Parathyroid adenoma (tissue), 2 donors: ENCODE measurements around the gene CNGA1.

ENCODE experiments used
- H2AFZ ChIP-seq: fragments of 300-600 bp; sonication (generic); one replicate; pipeline ENCODE4 v1.7.0; 2017; ENCODE audit warnings: antibody characterized with exemption, mild to moderate bottlenecking
- H3K27ac ChIP-seq: fragments of 300-600 bp; sonication (generic); one replicate; pipeline ENCODE4 v1.7.0; 2017
- H3K27me3 ChIP-seq: fragments of 300-600 bp; sonication (generic); one replicate; pipeline ENCODE4 v1.7.0; 2017; ENCODE audit warnings: low read length; ENCODE audit not compliant: control insufficient read depth, insufficient read depth
- H3K36me3 ChIP-seq: fragments of 300-600 bp; sonication (generic); one replicate; pipeline ENCODE4 v1.7.0; 2017; ENCODE audit warnings: low read length; ENCODE audit not compliant: control insufficient read depth, insufficient read depth
- H3K4me1 ChIP-seq: fragments of 300-600 bp; sonication (generic); one replicate; pipeline ENCODE4 v1.7.0; 2017; ENCODE audit warnings: control low read depth
- H3K4me2 ChIP-seq: fragments of 300-600 bp; sonication (generic); one replicate; pipeline ENCODE4 v1.7.0; 2017; ENCODE audit warnings: low read length
- H3K4me3 ChIP-seq: fragments of 300-600 bp; sonication (generic); one replicate; pipeline ENCODE4 v1.7.0; 2017; ENCODE audit warnings: low read depth, low read length
- H3K79me2 ChIP-seq: fragments of 300-600 bp; sonication (generic); one replicate; pipeline ENCODE4 v1.7.0; 2017; ENCODE audit warnings: control low read depth
- H3K9ac ChIP-seq: fragments of 300-600 bp; sonication (generic); one replicate; pipeline ENCODE4 v1.7.0; 2017; ENCODE audit warnings: mild to moderate bottlenecking
- H3K9me3 ChIP-seq: fragments of 300-600 bp; sonication (generic); one replicate; pipeline ENCODE4 v1.7.0; 2017; ENCODE audit warnings: low read length; ENCODE audit not compliant: control insufficient read depth
- CTCF ChIP-seq: fragments of 300-600 bp; sonication (generic); IDR thresholded peaks from one replicate; pipeline ENCODE4 v1.7.0; 2017; ENCODE audit warnings: antibody characterized with exemption, mild to moderate bottlenecking
- donor health status: primary hyperparathyroidism.

CNGA1 gene

DNA sequence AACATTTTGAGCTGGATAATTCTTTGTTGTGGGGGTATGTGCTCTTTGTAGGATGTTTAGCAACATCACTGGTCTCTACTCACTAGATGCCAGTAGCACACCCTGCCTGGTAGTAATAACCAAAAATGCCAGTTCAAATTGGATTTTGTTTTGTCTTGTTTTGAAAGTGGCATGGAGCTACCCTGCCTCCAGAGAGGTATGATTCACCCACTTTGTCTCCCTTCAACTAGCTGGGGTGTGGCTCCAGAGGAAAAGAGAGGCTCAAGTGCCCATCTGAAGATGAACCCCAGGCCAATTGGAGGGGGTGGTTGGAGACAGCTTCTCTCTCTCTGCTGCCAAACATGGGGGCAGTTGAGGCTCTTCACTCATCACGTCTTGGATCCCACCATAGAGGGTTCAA, 34.6 kb upstream of the CNGA1 start:
- Histone ChIP-seq H3K36me3 (no peaks in the 10 kb centered on the region), H2AFZ (no peak overlapping the region), H3K9ac (no peak overlapping the region), H3K79me2 (no peaks in the 10 kb centered on the region), H3K27ac (no peak overlapping the region), H3K4me3 (no peak overlapping the region), H3K27me3 (no peaks in the 10 kb centered on the region), H3K9me3 (no peaks in the 10 kb centered on the region), H3K4me1 (no peaks in the 10 kb centered on the region), H3K4me2 (no peak overlapping the region)
- TF ChIP-seq CTCF: no peak

DNA sequence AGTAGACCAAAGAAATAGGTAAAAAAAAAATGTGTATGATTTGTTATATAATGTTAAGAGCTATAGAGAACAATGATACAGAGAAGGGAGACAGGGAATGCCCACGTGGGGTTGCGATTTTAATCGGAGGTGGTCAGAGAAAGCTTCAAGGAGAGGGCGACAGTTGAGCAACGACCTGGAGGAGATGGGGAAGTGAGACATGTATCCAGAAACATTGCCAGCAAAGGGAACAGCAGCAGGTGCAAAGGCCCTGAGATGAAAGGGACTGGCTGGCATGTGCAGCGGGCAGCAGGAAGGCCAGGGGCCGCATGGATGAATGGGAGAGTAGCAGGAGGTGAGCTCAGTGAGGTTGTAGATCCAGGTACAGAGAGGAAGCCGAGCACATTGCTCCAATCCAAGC, 33.0 kb upstream of the CNGA1 start:
- Histone ChIP-seq H2AFZ (no peak overlapping the region), H3K9ac (no peak overlapping the region), H3K4me1 (no peaks in the 10 kb centered on the region), H3K9me3 (no peaks in the 10 kb centered on the region), H3K27ac (no peak overlapping the region), H3K27me3 (no peaks in the 10 kb centered on the region), H3K36me3 (no peaks in the 10 kb centered on the region), H3K79me2 (no peaks in the 10 kb centered on the region), H3K4me3 (no peak overlapping the region), H3K4me2 (no peak overlapping the region)
- no peak for TF ChIP-seq CTCF

DNA sequence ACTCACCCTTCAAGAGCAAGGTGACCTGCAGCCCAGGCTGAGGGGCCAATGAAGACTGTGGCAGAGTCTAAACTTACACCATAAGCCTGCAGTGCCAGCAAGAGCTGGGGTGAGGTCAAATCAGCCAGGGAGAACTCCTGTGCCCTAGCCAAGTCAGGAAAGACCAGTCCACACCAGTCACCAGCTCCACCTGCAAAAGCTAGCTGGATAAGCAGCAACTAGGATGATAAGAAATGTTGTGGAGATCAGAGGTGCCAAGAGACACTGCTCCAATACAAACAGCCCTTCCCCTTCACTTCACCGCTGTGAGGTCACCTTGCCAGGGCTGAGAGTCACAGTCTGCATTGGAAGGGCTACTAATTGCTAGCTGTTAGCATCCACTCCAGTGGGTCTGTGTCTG, 31.4 kb upstream of the CNGA1 start:
- H3K79me2 ChIP-seq: no peaks in the 10 kb centered on the region
- H3K27ac ChIP-seq: peak overlapping the region; percentile 17
- TF ChIP-seq CTCF: no peak
- no peaks in the 10 kb centered on the region for H3K9me3 ChIP-seq
- no peaks in the 10 kb centered on the region for H3K27me3 ChIP-seq
- peak overlapping the region; percentile 51 for H2AFZ ChIP-seq
- no peaks in the 10 kb centered on the region for H3K36me3 ChIP-seq
- H3K9ac ChIP-seq: no peak overlapping the region
- H3K4me2 ChIP-seq: no peak overlapping the region
- H3K4me3 ChIP-seq: no peak overlapping the region
- H3K4me1 ChIP-seq: peaks cover 4% of the 10 kb centered on the region

DNA sequence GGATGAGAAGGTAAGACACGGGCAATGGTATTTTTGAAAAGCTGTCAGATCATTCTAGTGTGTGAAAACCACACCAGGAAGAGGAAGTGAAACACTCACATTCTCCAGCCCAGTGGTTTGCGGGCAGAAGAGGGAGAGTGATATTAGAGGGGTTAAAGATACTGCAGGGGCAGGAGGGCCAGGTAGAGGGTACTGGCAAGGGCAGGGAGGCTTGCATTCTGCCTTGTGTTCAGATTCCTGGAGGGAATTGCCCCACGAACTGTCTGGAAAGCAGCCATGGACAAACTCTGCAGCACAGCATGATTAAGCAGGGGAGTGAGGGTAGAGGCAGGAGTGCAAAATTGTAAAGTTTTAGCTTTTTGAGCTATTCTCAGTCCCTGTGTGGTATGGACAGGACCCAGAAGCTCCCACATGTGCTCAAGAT, 31.0 kb upstream of the CNGA1 start:
- no peaks in the 10 kb centered on the region for H3K9me3 ChIP-seq
- H3K79me2 ChIP-seq: no peaks in the 10 kb centered on the region
- no peak overlapping the region for H3K4me3 ChIP-seq
- H3K4me2 ChIP-seq: no peak overlapping the region
- TF ChIP-seq CTCF: no peak
- no peaks in the 10 kb centered on the region for H3K27me3 ChIP-seq
- H3K4me1 ChIP-seq: peaks cover 4% of the 10 kb centered on the region
- H2AFZ ChIP-seq: peak overlapping the region; percentile 53
- peak overlapping the region; percentile 17 for H3K27ac ChIP-seq
- no peaks in the 10 kb centered on the region for H3K36me3 ChIP-seq
- no peak overlapping the region for H3K9ac ChIP-seq

GRCh38 chr4:48046059-48046458, 29.6 kb upstream of the CNGA1 start:
- Histone ChIP-seq H3K4me2 (no peak overlapping the region), H3K36me3 (no peaks in the 10 kb centered on the region), H3K79me2 (no peaks in the 10 kb centered on the region), H3K4me3 (no peak overlapping the region), H3K4me1 (peaks cover 4% of the 10 kb centered on the region), H3K27me3 (no peaks in the 10 kb centered on the region), H3K9me3 (no peaks in the 10 kb centered on the region), H2AFZ (no peak overlapping the region), H3K27ac (no peak overlapping the region), H3K9ac (no peak overlapping the region)
- no peak for TF ChIP-seq CTCF
